Testis (tissue), 2 donors: ENCODE results near the gene ICOS.

ENCODE experiments used
- CTCF ChIP-seq, 3 experiments: fragments of 450-650 bp in 2 of 3; fragments of 200-600 bp in 1 of 3; sonication (generic) in 1 of 3; IDR thresholded peaks; one replicate each; pipeline ENCODE4 v1.5.1; 2016 to 2019; ENCODE audit warnings: antibody characterized with exemption in 3 of 3, mild to moderate bottlenecking in 2 of 3, moderate library complexity in 1 of 3
- POLR2A ChIP-seq: fragments of 450-650 bp; IDR thresholded peaks from one replicate; pipeline ENCODE4 v1.6.1; 2017; ENCODE audit warnings: antibody characterized with exemption, mild to moderate bottlenecking, moderate library complexity

- no peak for TF ChIP-seq CTCF (IDR thresholded peaks at IDR 0.05)
- TF ChIP-seq POLR2A, result no peak
Measured at GRCh38 chr2:203897544-203897943, 39.0 kb upstream of the ICOS start.
